ENCODE measurements around the gene TRIM15. TPM values are rescaled to one million over a fixed set of nuclear protein-coding genes. Genes with fewer than 3 reads are reported as not detected.

TRIM15 gene
- total and polyA plus RNA-seq, 10 donors, result 0.13 to 0.29 TPM; not detected in 8

DNA sequence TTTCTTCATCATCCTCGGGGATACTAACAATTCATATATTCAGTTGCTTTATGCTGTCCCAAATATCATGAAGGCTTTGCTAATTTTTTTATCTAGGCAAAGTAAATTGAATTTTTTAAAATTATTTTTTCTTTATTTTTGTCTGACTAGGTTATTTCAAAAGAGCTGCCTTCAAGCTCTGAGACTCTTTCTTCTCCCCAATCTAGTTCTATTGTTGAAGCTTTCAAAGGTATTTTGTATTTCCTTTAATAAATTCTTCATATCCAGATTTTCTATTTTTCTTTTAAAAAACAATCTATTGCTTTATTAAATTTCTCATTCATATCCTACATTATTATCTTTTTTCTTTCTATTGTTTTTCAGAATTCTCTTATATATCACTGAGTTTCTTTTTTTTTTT is 16.8 kb downstream of the TRIM15 start:
- Histone ChIP-seq H3K9me3 (peaks cover 0 to 21% (median 13%) of the 10 kb centered on the region in 8 donors), H3K4me3 (no peak overlapping the region), H3K4me1 (no peaks in the 10 kb centered on the region), H3K27ac (no peak overlapping the region), H3K36me3 (peaks cover 0 to 12% (median 8%) of the 10 kb centered on the region in 6 donors), H3K27me3 (replicated peaks in 1 of 7) (peaks cover 0 to 32% (median 4%) of the 10 kb centered on the region in 7 donors)
- TF ChIP-seq, protein P1, sequence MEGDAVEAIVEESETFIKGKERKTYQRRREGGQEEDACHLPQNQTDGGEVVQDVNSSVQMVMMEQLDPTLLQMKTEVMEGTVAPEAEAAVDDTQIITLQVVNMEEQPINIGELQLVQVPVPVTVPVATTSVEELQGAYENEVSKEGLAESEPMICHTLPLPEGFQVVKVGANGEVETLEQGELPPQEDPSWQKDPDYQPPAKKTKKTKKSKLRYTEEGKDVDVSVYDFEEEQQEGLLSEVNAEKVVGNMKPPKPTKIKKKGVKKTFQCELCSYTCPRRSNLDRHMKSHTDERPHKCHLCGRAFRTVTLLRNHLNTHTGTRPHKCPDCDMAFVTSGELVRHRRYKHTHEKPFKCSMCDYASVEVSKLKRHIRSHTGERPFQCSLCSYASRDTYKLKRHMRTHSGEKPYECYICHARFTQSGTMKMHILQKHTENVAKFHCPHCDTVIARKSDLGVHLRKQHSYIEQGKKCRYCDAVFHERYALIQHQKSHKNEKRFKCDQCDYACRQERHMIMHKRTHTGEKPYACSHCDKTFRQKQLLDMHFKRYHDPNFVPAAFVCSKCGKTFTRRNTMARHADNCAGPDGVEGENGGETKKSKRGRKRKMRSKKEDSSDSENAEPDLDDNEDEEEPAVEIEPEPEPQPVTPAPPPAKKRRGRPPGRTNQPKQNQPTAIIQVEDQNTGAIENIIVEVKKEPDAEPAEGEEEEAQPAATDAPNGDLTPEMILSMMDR (IDR thresholded peaks at IDR 0.05 in 8 of 11, conservative IDR thresholded peaks at IDR 0.05 in 3 of 11), result no peak
- no peak for TF ChIP-seq POLR2AphosphoS5 (IDR thresholded peaks at IDR 0.05)
- TF ChIP-seq POLR2A (IDR thresholded peaks at IDR 0.05), result no peak
- WGBS, 5 donors, result 88 to 96% (median 93%) methylated on average over 1 of the region's 1 CpG
- intact Hi-C loops (cut with DNase I; ENCODE audit: low total_unique reads), result no loop called here
- DNase-seq, result no peak

DNA sequence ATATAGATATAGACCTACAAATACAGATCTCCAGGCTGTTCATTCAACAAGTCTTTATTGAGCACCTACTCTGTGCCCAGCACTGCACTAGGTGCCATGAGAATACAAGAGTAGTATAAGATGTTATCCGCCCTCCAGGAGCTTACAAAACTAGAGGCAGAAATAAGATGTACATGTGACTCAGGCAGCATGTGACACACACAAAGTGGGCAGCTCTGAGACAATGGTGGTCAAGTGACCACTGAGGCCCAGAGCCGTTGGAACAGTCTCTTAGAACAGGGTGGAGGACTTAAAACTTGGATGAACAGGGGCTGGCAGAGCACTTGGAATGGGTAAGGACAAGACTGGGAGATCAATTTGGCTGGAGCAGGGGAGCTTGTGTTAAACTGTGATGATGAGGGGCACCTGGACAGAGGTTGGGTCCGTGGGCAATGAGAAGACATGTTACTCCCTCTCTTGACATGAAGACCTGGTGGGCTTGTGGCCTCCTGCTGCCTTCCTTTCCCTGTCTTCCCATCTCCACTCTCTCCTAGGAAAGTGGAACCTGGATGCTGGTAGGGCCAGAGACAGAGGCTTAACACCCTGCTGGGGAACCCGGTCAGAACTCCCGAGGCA is 21.2 kb downstream of the TRIM15 start:
- Histone ChIP-seq H3K27me3 (replicated peaks in 1 of 7) (peaks cover 0 to 5% (median 0%) of the 10 kb centered on the region in 7 donors), H3K36me3 (peaks cover 0 to 54% (median 47%) of the 10 kb centered on the region in 6 donors), H3K9me3 (peaks cover 0 to 17% (median 8%) of the 10 kb centered on the region in 8 donors), H3K27ac (no peak overlapping the region), H3K4me1 (no peaks in the 10 kb centered on the region), H3K4me3 (no peak overlapping the region)
- 70 to 97% (median 92%) methylated on average over 5 of the region's 5 CpGs for WGBS, 5 donors
- TF ChIP-seq POLR2AphosphoS5 (IDR thresholded peaks at IDR 0.05) (no peak), POLR2A (IDR thresholded peaks at IDR 0.05) (no peak)
- TF ChIP-seq, protein P1 (IDR thresholded peaks at IDR 0.05 in 8 of 11, conservative IDR thresholded peaks at IDR 0.05 in 3 of 11), result no peak
- DNase-seq, result no peak
- intact Hi-C loops (cut with DNase I; ENCODE audit: low total_unique reads), result no loop called here

DNA sequence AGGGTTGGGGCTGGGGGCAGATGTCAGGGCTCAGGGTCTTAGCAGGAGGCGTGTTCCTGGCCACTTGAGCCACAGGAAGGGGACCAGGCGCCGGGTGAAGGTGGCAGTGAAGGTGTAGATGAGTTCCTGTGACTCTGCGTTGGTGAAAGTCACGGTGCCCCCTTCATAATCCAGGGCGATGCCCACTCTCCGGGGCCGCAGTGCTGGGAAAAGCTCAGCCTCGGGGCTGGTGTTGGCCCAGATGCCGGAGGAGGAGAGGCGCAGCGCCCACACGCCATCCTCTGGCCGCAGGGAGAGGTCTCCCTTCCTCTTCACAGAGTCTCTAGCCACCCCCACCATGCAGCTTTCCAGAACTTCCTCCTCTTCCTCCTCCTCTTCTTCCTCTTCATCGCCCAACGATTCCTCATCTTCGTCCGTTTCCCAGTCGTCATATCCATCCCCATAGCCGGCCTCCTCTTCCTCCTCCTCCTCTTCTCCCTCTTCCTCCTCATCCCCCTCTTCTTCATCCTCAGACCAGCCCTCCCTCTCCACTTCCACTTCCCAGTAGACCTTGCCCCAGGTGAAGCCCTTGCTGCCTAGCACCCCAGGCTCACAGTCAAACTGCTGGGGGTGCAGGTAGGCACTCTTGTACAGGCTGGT is 22.6 kb downstream of the TRIM15 start:
- Histone ChIP-seq H3K4me3 (no peak overlapping the region), H3K27ac (no peak overlapping the region), H3K36me3 (peaks cover 0 to 68% (median 61%) of the 10 kb centered on the region in 6 donors), H3K4me1 (no peaks in the 10 kb centered on the region), H3K9me3 (peaks cover 0 to 4% (median 0%) of the 10 kb centered on the region in 8 donors), H3K27me3 (replicated peaks in 1 of 7) (no peaks in the 10 kb centered on the region)
- no peak for DNase-seq
- intact Hi-C loops (cut with DNase I; ENCODE audit: low total_unique reads), result no loop called here
- TF ChIP-seq, protein P1 (IDR thresholded peaks at IDR 0.05 in 8 of 11, conservative IDR thresholded peaks at IDR 0.05 in 3 of 11), result no peak
- no peak for TF ChIP-seq POLR2A (IDR thresholded peaks at IDR 0.05)
- peak in 1 of 3 donors; percentile 61 for TF ChIP-seq POLR2AphosphoS5 (IDR thresholded peaks at IDR 0.05)
- WGBS, 5 donors, result 89 to 95% (median 91%) methylated on average over 19 to 20 of the region's 20 CpGs

DNA sequence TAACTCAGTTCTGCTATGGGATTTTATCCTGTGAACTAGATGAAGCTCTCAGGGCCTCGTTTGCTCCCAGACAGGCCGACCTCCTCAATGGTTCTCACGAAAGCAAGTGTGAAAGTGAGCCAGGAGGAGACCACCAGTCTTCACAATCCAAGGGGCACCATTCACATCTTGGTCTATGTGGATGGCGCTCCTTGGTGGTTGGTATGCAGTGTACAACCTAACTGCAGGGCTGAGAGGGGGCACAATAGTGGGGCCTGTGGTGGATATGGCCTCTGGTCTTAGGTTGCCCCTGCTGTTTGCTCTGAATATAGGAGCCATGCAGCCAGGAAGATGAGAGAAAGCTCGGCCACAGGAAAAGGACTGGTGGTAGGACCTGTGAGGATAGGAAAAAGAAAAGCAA is 25.2 kb downstream of the TRIM15 start:
- no peak overlapping the region for H3K27ac ChIP-seq
- no peaks in the 10 kb centered on the region for H3K4me1 ChIP-seq
- no peak for DNase-seq
- intact Hi-C loops (cut with DNase I; ENCODE audit: low total_unique reads), result no loop called here
- H3K27me3 ChIP-seq (replicated peaks in 1 of 7), result no peaks in the 10 kb centered on the region
- WGBS, 5 donors, result 96 to 97% (median 96%) methylated on average over 5 of the region's 5 CpGs
- no peak overlapping the region for H3K4me3 ChIP-seq
- no peak for TF ChIP-seq POLR2AphosphoS5 (IDR thresholded peaks at IDR 0.05)
- TF ChIP-seq, protein P1 (IDR thresholded peaks at IDR 0.05 in 8 of 11, conservative IDR thresholded peaks at IDR 0.05 in 3 of 11), result no peak
- TF ChIP-seq POLR2A (IDR thresholded peaks at IDR 0.05), result no peak
- H3K36me3 ChIP-seq, result peaks cover 0 to 92% (median 76%) of the 10 kb centered on the region in 6 donors
- no peaks in the 10 kb centered on the region for H3K9me3 ChIP-seq
